Keratinocyte (primary cell): ENCODE results near the gene LOXHD1.

ENCODE experiments used
- EZH2 ChIP-seq: IDR thresholded peaks from one replicate; pipeline ENCODE4 v1.6.1; 2012; ENCODE audit warnings: inconsistent platforms, mild to moderate bottlenecking, low read length, moderate library complexity
- TF ChIP-seq, protein P1 (sequence below), 3 experiments: IDR thresholded peaks in 1 of 3; conservative IDR thresholded peaks in 1 of 3; optimal IDR thresholded peaks in 1 of 3; 2 replicates in 2 of 3; 3 replicates in 1 of 3; pipeline versions ENCODE3 to v1.5.1; 2011; ENCODE audit warnings: low read length in 3 of 3, mild to moderate bottlenecking in 3 of 3, moderate library complexity in 2 of 3, control low read depth in 1 of 3, inconsistent platforms in 1 of 3; ENCODE audit not compliant: insufficient read depth in 2 of 3; ENCODE audit errors: extremely low read depth in 1 of 3

GRCh38 chr18:46550609-46551008 is 106.4 kb downstream of the LOXHD1 start:
- TF ChIP-seq, protein P1, sequence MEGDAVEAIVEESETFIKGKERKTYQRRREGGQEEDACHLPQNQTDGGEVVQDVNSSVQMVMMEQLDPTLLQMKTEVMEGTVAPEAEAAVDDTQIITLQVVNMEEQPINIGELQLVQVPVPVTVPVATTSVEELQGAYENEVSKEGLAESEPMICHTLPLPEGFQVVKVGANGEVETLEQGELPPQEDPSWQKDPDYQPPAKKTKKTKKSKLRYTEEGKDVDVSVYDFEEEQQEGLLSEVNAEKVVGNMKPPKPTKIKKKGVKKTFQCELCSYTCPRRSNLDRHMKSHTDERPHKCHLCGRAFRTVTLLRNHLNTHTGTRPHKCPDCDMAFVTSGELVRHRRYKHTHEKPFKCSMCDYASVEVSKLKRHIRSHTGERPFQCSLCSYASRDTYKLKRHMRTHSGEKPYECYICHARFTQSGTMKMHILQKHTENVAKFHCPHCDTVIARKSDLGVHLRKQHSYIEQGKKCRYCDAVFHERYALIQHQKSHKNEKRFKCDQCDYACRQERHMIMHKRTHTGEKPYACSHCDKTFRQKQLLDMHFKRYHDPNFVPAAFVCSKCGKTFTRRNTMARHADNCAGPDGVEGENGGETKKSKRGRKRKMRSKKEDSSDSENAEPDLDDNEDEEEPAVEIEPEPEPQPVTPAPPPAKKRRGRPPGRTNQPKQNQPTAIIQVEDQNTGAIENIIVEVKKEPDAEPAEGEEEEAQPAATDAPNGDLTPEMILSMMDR (optimal IDR thresholded peaks at IDR 0.05 in 1 of 3, IDR thresholded peaks at IDR 0.05 in 1 of 3, conservative IDR thresholded peaks at IDR 0.05 in 1 of 3; ENCODE audit: extremely low read depth in 1 of 3, insufficient read depth in 2 of 3, low read length in 3 of 3) = no peak
- TF ChIP-seq EZH2 = no peak
